HG03045 (cell line): Measurements from ENCODE around the gene SEL1L3.
"Not testable (repeated sequence)": the region's sequence is repeated elsewhere in the genome, so short reads cannot be mapped to it uniquely, and the experiment has no call there.

ENCODE experiments used
- ATAC-seq: cut with Tn5 transposase; IDR thresholded peaks from one replicate; pipeline ENCODE4 v1.9.1; 2021; ENCODE audit warnings: mild to moderate bottlenecking, moderate library complexity; ENCODE audit not compliant: unreplicated experiment

SEL1L3 gene

GRCh38 chr4:25879991-25880651, 17.3 kb upstream of the SEL1L3 start:
- peak; percentile 51 for ATAC-seq

GRCh38 chr4:25879587-25879986, 16.8 kb upstream of the SEL1L3 start:
- ATAC-seq = no peak

GRCh38 chr4:25879091-25879584, 16.4 kb upstream of the SEL1L3 start:
- ATAC-seq = no peak

- ATAC-seq = no peak
Observed at GRCh38 chr4:25878676-25879075, 15.9 kb upstream of the SEL1L3 start.

- ATAC-seq = peak; percentile 50
Observed at GRCh38 chr4:25875281-25875745, 12.5 kb upstream of the SEL1L3 start.

- ATAC-seq = no peak
Observed at GRCh38 chr4:25874655-25875054, 11.9 kb upstream of the SEL1L3 start.

- no peak for ATAC-seq
Observed at GRCh38 chr4:25873632-25874129, 10.9 kb upstream of the SEL1L3 start.

GRCh38 chr4:25872851-25873631, 10.3 kb upstream of the SEL1L3 start:
- no peak for ATAC-seq

- peak; percentile 44 for ATAC-seq
Observed at GRCh38 chr4:25870081-25870480, 7.3 kb upstream of the SEL1L3 start.

GRCh38 chr4:25867781-25868294, 5.0 kb upstream of the SEL1L3 start:
- ATAC-seq = no peak

GRCh38 chr4:25866401-25866800, 3.6 kb upstream of the SEL1L3 start:
- not testable (repeated sequence) for ATAC-seq

- no peak for ATAC-seq
Observed at GRCh38 chr4:25865586-25865985, 2.8 kb upstream of the SEL1L3 start.

GRCh38 chr4:25863831-25864418, 1.1 kb upstream of the SEL1L3 start:
- no peak for ATAC-seq

GRCh38 chr4:25863347-25863784, 578 bp upstream of the SEL1L3 start:
- ATAC-seq = no peak

GRCh38 chr4:25861951-25862410, 807 bp downstream of the SEL1L3 start:
- peak; percentile 21 for ATAC-seq

GRCh38 chr4:25861280-25861950, 1.4 kb downstream of the SEL1L3 start:
- ATAC-seq = no peak

- ATAC-seq = no peak
Observed at GRCh38 chr4:25860586-25861279, 2.1 kb downstream of the SEL1L3 start.

- ATAC-seq = no peak
Observed at GRCh38 chr4:25859429-25860148, 3.2 kb downstream of the SEL1L3 start.

GRCh38 chr4:25857851-25858400, 4.9 kb downstream of the SEL1L3 start:
- no peak for ATAC-seq
